HG02943 (cell line): ENCODE measurements around the gene NSUN5.
"Not testable (repeated sequence)": the region's sequence is repeated elsewhere in the genome, so short reads cannot be mapped to it uniquely, and the experiment has no call there.

ENCODE experiments used
- ATAC-seq: cut with Tn5 transposase; IDR thresholded peaks from one replicate; pipeline ENCODE4 v1.9.1; 2021; ENCODE audit warnings: mild to moderate bottlenecking, low read depth, moderate library complexity; ENCODE audit not compliant: unreplicated experiment

Gene NSUN5

GRCh38 chr7:73297706-73298105 is 10.9 kb downstream of the NSUN5 start:
- ATAC-seq, result not testable (repeated sequence)

- not testable (repeated sequence) for ATAC-seq
Observed at GRCh38 chr7:73297235-73297634, 11.4 kb downstream of the NSUN5 start.

- ATAC-seq, result not testable (repeated sequence)
Observed at GRCh38 chr7:73277210-73277609, 31.4 kb downstream of the NSUN5 start.

- not testable (repeated sequence) for ATAC-seq
Observed at GRCh38 chr7:73267813-73268212, 40.8 kb downstream of the NSUN5 start.

- peak; percentile 72 for ATAC-seq
Observed at GRCh38 chr7:73266719-73267368, 41.8 kb downstream of the NSUN5 start.

GRCh38 chr7:73262416-73262815 is 46.2 kb downstream of the NSUN5 start:
- ATAC-seq, result peak; percentile 50
